ENCODE measurements around the gene ASB10.

Gene ASB10

DNA sequence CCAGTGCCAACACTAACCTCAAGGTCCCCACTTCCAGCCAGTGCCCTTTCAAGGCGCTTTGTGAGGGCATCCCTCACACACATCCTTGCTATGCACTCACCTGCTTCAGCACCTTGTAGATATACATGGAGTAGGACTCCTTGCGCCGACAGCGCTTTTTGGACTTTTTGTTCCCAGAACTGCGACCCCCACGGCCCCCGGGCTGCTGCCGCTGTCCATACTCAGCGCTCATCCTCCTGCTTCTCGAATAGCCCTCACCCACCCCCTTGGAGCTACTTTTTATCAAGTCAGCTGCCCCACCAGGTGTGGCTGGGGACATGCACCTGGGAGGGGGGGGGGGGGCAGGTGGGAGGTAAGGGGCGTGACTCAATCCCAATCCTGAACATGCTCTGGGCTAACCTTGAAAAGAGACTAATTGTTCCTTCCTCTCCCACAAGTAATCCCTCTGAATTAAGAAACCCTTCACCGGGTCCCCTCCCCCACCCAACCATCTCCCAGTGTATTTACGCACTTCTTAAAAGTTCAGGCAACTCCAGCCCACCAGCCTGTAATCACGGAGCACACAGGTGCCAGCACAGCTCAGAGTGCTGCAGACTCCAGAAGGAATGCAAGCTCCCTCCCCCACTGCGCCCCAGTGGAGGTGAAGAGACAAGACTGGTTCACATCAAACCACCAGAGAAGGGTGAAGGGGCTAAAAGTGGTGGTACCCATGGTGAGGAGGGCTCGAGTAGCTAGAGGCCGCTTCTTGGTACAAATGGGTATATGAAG is 23.2 kb upstream of the ASB10 start, which contains the start of gene H2BK1:
H2BK1 (minus strand) TSS at position 402 of the 768 bp plus-strand sequence; CDS start at position 232, 170 bp downstream.
- no peak for DNase-seq (ENCODE audit: low read depth)

DNA sequence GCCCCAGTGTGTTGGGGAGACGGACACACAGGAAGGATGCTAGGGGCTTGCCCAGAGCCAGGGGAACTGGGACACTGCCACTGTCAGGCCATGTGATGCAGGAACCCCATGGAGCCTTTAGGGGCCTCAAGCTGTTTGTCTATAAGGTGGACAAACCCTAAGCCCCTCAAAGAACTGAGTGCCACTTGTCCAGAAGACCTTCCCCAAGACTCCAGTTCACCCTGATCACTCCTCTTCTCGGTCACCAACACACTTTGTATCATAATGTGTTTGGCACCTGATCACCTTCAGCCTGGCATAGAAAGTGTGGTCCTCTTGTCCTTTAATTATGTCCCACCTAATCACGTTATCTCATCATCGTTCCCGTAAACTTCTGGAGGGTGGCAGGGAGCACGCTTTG is 22.5 kb upstream of the ASB10 start:
- DNase-seq (ENCODE audit: low read depth): no peak

DNA sequence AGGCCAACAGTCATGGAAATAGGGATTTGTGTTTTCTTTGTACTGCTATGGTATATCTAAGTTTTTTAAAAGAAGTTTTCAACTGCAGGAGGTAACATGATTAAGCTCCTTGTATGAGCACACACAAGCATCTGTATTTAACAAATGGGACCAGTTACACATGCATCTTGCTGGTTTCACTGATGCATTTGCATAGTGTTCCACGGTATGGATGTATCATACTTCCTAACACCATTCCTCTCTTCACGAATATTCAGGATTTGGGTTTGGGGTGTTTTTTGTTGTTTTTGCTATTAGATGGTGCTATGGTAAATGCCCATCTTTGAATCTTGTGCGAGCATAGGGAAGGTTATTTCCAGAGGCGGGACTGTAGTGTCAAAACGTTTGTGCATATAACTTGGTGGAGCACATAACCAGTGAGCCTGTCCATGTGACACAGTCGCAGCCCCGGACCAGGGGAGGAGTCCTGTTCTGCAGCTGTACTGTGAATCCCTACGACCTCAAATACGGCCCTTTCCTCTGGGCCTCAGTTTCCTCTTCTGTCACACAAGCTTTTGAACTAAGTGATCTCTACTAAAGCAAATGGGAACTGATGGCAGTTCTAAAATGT is 21.3 kb upstream of the ASB10 start:
- no peak for DNase-seq (ENCODE audit: low read depth)

DNA sequence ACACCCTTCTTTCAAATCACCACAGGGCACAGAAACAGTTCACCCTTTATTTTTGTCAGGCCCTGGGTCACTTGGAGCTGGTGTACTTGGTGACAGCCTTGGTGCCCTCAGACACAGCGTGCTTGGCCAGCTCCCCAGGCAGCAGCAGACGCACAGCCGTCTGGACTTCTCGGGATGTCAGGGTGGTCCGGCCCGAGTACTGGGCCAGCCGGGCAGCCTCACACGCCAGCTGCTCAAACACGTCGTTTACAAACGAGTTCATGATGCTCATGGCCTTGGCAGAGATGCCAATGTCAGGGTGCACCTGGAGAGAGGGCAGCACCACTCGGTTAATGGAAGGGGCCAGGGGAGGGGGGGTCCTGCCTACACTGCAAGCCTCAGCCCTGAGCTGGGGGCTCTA is 20.8 kb upstream of the ASB10 start:
- DNase-seq (ENCODE audit: low read depth): no peak

DNA sequence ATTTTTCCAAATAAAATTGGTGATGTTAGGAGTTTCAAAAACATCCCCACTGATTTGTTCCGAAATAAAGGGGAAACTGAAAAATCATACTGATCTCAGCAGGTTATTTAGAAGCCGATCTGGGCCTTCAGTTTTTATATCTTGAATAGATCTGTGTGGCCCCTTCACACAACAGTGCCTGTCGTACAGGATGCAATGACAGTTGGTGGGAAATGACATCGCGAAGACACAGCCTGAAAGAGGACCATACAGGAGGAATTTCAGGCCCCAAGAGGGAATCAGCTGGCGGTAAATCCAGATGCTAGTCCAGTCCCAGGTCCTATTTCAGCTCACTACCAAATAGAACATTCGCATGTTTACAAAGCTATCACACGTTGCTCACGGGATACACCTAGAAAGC is 20.3 kb upstream of the ASB10 start:
- DNase-seq (ENCODE audit: low read depth): no peak

DNA sequence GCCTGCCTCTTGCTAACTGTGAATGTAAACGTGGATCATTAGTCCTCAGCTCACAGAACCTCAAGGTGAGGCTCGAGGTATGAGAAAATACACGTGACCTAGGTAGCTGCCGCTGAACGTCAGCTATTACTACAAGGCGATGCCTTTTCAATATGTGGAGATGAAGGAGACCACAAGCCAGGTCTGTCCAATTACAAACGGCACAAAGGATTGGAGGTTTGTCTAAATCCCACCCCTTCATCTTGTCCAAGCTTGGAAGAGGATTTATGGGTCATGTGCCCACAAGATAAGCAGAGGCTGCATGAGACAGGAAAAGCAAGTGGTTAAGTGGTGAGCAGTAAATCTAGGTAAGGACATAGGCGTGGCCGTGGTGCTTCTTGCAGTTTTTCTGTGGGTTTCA is 19.9 kb upstream of the ASB10 start:
- DNase-seq (ENCODE audit: low read depth): no peak

DNA sequence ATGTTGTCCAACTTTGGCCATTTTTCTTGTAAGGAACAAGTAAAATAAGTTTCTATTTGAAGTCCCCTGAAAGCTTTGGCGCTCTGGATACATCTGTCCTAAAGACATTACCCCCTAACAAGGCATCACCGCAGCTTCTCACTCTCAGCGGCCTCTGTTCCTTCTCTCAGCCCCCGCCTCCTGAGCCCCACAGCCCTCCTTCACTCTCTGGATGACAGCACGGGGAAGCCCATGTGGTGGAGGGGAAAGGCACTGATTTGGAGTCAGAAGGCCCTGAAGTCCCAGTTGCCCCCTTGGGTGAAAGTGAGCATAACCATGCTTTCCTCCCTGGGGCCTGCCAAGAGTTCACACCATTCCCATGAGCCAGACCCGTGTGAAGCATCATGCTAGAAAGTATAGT is 18.7 kb upstream of the ASB10 start:
- no peak for DNase-seq (ENCODE audit: low read depth)

DNA sequence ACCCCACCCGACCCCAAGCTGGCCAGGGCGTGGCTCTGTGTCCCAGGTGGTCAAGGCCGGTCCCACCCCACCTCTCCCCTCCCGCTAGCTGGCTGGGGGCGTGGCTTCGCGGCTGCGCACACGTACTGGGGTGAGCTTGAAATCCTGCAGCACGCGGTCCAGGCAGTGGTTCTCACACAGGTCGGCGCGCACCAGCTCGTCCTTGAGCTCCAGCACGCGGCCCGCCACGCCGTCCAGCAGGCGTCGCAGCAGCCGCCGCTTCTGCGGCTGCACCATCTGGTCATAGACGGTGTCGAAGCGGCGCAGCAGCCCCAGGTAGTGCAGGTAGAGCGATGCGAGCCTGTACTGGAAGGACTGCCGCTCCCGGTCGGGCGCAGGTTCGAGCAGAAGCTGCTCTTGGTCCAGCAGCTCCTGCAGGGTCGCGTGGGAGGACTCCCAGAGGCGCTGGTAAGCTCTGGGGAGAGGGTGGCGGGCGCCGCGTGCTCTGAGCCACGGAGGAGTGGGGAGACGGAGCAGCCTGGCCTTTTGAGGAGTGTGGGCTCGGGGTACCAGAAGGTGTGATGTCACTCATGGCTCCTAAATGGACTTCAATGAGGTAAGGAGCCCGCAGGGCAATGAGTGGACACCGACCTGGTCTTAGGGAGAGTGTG is 17.5 kb upstream of the ASB10 start:
- DNase-seq (ENCODE audit: low read depth): no peak

DNA sequence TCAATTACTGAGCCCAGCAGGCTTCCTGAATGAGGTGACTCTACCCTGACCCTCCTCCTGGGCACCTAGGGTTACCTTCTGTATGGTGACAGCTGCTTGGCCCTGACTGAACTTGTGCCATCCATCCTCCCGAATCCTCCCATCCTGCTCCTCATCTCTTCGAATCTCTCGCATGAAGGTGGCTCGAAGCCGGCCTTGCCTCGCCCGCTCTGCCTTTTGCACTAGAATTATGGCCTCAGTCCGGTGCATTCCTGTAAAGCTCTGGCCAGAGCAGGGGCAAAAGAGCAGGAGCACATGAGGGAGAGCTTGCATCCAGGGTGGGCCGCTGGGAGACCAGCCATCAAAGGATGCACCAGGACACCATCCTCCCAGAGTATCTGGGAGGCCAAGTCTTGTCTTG is 15.8 kb upstream of the ASB10 start:
- no peak for DNase-seq (ENCODE audit: low read depth)

DNA sequence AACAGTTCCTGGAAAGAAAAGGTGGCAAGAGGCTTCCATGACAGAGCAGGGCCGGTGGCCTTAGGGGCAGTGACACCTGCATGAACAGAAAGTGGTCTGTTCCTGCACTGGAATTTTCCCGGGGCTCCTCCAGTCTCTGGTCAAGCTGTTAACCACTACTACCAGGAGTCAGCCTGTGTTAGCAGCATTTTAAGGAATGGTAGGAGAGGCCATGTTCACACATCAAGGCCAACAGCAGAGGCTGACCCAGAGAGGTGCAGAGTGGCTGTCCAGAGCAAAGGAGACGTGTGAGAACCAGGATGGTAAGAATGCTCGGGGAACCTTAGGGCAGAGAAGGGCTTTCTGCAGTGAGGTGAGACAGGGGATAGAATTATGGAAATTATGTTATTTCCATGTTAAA is 14.7 kb upstream of the ASB10 start:
- no peak for DNase-seq (ENCODE audit: low read depth)

DNA sequence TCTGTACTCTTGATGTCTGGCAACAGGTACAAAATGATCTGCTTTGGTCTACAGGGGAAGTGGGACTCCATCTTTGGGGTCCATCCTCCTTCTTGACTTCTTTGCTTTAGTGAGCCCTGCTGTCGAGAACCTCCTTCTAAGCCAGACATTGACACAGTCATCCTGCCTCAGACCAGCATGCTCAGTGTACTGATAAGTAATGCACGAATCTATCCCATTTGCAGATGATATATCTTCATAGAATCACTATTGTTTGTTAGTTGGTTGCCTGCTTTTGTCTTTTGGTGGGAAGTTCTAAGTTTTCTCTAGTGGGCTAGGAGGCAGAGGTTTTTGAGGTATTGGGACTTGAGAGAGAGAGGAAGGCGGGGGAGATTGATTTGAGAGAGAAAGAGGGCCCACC is 14.3 kb upstream of the ASB10 start:
- no peak for DNase-seq (ENCODE audit: low read depth)

DNA sequence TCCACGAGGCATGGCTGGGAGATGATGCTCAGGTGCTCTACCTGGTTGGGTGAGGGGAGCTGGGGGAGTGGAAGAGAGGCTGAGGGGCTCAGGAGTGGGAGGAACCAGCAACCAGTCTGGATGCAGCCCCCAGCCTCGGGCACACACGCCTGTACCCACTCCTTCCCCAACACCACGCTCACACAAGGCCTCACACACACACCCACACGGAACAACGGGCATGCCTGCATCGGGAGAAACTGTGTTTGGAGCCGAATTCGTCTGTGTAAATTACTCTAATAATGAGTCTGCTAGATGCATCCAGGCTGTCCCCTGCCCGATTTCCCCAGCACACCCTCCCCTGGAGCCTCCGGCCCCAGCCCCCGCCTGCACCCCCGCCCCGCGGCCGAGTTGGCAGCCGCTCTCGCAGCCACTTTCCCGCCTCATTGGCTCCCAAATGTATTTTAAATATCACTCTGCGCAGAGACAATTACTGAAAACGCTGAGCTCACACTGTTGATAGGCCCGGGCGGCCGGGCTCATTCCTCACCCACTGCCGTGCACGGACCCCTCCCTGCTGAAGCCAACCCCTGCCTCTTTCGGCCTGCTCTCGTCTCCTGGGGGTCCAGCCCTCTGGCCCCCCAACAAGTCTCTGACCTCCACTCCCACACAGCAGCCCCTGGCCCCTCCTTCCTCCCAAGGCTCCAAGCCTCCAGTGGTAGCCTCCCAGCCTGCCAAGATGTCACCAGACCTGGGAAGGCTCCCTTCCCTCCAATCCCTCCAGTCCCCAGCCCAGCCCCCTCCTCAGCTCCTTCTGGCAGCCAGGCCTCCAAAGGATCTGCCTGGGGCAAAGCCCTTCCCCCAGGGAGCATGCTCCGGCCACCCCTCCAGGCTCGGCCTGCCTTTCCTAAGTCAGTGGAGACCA is 12.1 kb upstream of the ASB10 start:
- DNase-seq (ENCODE audit: low read depth): no peak

DNA sequence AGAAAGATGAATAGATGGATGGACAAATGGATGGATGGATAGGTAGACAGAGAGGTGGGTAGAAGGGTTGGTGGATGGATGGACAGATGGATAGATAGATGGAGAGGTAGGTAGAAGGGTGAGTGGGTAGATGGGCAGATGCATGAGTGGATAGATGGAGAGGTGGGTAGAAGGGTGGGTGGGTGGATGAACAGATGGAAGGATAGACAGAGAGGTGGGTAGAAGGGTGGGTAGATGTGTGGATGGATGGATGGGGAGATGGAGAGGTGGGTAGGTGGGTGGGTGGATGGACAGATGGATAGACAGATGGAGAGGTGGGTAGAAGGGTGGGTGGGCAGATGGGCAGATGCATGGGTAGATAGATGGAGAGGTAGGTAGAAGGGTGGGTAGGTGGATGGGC is 10.9 kb upstream of the ASB10 start:
- no peak for DNase-seq (ENCODE audit: low read depth)

DNA sequence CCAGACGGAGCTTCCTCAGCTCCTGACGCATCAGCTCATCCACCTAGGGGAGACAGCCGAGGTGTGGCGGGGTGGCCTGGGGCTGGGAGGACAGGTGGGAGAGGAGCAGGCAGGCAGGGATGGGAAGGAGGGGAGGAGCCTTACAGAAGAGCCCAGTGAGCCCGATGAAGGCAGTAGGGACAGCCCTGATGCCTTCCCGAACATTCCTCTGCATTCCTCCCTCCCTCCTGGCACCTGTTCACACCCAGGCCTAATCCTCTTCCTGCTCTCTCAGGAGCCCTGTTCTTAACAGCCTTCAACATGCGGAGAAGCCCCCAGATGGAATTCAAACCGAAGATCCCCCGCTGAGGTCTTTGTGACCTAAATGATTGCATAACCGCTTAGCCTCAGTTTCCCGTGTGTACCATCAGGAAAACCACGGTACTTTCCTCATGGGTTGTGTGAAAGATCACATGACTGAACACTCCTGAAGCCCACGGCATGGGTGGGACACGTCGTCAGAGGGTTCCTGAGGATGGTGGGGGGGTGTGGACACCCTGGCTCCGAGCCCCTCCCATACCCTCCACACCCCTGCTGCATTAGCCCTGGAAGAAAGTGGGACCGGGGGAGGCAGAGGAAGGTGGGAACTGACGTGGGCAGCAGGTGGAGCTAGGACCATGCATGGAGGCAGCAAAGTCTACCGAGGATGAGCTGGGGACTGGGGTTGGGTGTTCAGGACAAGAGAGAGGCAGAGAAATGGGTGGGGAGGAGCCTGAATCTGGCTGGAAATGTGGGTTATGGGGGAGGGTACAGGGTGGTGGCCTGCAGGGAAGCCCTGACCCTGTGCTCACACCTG is 8.8 kb upstream of the ASB10 start:
- DNase-seq (ENCODE audit: low read depth): no peak

DNA sequence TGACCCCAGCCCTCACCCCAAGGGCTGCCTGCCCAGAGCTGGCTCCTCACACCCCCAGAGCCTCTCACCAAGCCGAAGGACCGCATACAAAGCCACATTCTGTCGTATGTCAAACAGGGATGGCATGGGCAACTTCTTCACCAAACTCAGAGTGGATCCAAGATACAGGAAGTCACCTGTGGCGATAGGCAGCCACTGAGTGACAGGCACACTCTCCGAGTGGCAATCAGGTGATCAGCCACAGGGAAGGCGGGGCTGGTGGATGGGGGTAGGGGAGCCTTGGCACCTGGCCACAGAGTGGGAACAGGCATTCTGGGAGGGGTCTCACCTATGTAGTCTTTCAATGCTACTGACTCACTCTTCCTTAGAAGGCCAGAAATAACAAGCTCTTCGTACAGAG is 7.1 kb upstream of the ASB10 start:
- DNase-seq (ENCODE audit: low read depth): no peak

DNA sequence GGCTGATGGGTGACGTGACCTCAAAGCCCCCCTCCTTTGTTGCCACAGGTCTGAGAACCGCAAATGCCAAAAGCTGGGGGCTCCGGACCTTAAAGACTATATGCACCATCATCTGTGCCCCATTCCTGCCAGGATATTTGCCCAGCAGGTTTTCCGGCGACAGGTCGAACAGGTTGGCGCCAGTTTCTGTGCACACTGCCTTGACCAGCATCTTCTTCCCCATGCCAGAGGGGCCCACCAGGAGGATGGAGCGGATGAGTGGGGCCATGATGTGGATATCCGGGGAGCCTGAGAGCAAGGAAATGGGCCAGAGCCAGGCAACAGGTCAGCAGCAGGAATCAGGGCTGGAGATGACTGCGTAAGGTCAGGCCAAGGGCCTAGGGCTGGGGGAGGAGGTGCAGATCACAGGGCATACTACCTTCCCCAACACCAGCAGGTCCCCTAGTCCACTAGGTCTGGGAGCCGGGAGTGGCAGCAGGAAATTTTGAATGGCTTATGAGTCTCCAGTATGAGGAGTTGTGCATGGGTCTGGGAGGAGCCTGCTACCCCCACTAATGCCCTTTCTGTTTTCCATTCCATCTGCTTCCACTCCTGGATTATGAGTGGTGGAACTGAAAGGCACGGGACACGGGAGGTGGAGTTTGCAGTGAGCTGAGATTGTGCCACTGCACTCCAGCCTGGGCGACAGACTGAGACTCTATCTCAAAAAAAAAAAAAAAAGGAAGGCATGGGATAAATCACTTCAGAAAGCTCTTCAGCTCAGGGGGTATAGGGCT is 6.3 kb upstream of the ASB10 start:
- DNase-seq (ENCODE audit: low read depth): no peak

DNA sequence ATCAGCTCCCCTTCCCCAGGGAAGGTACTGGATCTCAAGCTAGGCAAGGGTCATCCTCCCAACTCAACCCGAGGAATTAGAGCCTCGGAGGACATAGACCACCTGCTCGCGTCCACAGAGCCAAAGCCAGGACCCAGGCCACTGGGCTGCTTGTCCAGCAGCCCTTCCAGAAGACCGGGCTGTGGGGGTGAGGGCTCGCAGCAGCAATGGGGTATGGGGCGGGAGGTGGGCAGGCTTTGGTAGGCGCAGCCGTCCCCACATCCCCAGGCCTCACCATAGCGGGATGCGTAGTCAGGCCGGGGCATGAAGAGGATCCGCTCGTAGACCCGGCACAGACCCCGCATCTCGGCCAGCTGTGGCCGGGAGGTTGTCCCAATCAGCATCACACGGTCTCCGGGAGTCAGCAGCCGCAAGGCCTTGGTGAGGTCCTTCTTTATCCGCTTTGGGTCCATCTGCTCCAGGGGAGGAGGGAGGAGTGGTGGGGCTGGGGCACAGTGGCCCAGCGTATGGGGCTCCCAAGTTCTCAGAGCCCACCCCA is 5.0 kb upstream of the ASB10 start:
- no peak for DNase-seq (ENCODE audit: low read depth)

DNA sequence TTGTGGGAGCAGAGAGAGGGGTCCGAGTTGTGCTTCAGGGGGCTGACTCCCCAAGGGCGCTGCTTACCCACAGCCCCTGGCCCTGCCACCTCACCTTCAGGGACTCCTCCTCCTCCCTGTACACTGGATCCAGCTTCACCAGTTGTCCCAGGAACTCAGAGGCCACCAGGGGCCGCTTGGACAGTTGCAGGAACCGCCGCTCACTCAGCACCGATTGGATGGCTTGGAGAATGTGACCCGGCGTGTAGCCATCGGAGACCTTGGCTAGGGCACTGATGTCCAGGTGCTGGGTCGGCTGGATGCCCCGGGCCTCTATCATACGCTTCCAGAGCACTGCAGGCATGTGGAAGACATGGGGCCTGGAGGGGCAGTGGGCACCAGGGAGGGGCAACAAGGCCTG is 4.5 kb upstream of the ASB10 start:
- no peak for DNase-seq (ENCODE audit: low read depth)

DNA sequence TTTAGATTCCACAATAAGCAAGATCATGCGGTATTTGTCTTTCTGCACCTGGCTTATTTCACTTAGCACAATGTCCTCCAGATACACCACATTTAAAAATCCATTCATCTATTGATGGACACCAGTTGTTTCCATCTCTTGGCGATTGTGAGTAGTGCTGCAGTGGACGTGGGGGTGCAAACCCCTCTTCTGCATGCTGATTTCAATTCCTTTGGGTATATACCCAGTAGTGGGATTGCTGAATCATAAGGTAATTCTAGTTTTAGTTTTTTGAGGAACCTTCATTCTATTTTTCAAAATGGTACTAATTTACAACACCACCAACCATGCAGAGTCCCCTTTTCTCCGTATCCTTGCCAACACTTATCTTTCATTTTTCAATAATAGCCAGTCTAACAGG is 2.0 kb upstream of the ASB10 start:
- DNase-seq (ENCODE audit: low read depth): no peak

DNA sequence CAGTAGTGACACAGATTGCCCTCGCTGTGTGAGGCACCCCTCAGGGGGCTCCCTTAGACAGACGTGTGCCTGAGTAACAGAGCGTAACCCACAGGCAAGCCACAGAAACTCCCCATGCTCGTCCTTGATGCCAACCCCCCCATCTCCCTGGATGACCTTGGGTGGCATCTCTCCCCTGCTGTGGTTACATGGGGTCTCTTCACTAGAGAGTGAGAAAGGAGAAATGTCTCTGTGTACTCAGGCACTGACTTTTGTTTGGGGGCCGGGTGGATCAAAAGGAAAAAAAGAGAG is 1.1 kb upstream of the ASB10 start:
- no peak for DNase-seq (ENCODE audit: low read depth)
